HG03571 (cell line): ENCODE measurements around the gene BBIP1.

Source experiments
- ATAC-seq: cut with Tn5 transposase; IDR thresholded peaks from one replicate; pipeline ENCODE4 v1.9.1; 2021; ENCODE audit not compliant: unreplicated experiment

The BBIP1 gene

GRCh38 chr10:110864662-110865140 is 54.3 kb downstream of the BBIP1 start:
- peak; percentile 49 for ATAC-seq

DNA sequence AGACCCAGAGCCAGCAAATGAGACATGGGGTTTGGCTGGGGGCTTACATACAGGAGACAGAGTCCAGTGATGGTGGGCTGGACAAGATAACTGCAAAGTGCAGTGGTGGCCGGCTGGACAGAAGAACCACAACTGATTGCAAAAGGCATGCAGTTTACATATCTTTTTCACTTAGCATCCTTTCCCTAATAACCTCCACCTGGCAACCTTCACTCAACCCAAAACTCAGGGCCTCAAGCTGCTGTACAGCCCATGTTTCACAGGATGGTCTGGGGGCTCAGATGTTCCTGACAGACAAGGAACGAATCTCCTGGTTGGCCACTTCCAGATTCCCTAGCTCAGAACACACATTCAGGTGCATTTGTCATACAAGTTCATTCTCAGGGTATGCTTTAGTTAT is 55.0 kb downstream of the BBIP1 start:
- ATAC-seq: no peak

DNA sequence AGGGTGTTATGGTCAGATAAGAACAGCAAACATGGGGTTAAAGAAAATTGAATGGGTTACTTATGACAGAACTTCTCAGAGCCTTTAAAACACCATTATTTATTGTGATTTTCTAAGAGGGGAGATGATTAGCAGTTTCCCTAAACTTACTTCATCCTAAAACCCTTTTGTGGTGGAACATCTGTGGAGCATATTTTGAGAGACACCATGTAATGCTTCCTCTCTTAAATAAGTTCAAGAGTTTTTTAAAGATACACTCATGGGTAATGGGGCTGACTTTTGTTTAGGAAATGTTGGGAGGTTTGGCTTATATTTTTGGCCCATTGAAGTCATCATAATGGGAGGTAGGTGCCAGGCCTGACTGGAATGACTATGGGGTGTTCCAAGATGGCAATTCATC is 55.6 kb downstream of the BBIP1 start:
- no peak for ATAC-seq

DNA sequence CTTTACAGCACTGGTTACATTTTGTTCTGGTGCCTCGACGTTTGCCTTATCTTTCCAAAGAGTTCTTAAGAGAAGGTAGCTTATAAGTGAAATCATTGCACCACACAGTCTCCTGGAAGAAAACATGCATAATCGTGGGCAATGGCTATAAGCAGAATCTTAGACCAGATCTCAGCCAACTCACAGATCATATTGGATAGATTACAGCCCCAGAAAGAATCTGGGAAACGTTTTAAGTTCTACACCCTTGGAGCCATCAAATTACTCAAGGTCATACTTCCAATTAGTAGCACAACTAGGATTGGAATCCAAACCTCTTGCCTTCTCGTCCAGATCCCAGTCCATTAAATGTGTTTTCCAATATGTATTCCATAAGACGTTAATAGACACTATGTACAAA is 56.0 kb downstream of the BBIP1 start:
- no peak for ATAC-seq

DNA sequence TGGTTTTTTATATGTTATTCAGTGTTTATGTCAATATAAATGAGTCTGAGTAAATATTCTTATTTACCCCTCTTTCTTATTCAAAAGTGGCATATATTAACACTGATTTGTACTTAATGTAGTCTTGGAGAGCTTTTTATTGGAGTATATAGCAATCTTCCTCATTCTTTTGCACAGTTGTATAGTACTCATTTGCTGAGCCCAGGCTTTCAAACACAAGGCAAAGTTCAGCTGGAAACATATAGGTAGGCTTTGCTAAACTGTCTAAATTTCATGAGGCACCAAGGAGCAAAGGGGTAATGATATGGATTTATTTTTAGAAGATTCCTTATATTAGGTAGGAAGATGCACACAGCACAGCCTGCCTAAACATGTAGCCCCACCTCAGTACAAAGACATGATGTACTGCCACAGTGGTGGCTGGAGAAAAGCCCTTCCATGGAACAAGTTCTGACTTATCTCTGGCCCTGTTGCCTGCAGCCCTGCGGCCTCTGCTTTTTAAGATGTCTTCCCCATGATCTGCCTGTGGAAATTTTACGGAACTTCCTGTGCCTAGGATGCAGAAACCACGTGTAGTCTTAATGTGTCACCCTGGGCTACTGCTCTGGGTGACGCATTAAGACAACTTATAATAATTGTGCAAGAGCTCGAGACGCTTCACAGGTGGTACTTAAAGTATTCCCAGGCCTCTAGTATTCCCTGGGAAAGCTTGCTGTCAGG is 56.9 kb downstream of the BBIP1 start:
- no peak for ATAC-seq

- no peak for ATAC-seq
Observed at GRCh38 chr10:110861476-110861875, 57.5 kb downstream of the BBIP1 start.

DNA sequence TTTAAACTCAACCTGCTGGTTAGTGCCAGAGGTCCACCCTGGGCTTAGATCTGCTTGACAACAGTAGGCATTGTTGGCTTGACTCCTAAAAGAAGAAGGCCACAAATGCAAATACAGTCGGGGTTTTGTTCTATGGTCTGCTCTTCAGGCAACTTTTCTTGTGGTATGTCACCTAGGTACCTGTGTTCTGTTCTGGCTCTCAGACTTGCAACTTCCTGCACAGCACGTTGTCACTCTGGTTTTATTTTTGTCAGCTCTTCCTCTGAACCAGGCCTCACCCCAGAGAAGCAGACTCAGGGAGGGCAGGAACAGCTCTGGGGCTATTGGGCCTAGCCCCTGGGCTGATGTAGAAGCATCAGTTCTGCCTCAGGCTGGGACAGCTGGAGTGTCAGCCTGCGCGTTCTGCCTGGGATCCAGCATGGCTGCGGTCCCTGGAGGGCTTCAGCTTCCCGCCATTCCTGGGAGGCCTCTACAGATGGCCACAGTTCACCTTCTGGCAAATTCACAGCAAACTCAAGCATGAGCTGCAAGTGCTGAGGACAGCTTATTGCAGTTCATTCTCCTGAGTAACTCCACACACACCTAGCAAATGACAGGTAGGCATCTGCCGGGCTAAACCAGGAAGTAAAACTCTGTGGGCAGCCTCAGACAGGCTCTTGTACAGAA is 58.3 kb downstream of the BBIP1 start:
- ATAC-seq: peak; percentile 48

DNA sequence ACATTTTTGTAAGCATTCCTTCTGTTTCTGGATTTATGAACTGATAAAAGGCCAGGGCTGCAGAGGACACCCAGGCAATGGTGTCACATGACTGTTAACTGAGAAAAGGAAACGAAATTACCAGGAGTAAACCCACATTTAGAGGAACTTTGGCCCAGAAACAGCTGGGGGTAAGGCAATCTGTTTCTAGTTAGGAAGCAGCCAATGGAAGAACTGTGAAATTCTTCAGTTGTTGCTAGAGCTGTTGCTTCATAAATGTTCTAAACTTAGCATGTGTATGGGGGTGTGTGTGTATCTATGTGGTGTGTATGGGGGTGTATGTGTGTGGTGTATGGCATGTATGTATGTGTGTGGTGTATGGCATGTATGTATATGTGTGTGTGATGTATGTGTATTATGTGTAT is 59.0 kb downstream of the BBIP1 start:
- no peak for ATAC-seq

DNA sequence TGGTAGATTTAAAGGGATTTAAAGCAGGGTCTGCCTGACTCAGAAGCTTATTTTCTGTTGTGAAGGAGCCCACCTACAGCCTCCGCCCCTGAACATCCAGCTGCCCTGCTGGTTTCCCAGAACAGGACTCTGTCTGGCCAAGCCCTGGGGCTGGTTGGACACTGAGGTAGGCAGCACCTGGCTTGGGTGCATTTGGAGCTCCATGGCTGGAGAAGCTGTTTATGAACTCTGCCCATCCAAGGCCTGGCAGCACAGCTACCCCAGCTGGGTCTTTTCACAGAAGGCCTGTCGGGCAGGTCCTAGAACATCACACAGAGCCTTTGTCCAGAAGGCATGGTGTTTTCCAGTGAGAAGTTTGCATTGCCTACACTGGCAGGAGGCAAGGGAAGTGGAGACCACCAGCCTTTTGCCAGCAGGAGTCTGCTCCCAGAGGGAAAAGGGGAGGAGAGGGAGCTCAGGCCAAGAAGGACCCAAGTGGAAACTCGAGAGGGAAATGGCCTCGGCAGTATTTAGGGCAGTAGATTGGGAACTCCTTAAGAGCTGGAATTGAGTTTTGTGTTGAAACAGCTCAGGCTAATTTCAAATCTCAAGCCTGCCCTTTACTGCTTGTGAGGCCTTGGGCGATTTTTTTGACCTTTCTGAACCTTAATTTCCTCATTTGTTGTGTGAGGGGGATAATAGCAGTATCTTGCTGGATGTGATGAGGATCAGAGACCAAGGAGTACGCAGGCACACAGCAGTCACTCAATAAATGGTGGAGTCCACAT is 59.6 kb downstream of the BBIP1 start:
- no peak for ATAC-seq

DNA sequence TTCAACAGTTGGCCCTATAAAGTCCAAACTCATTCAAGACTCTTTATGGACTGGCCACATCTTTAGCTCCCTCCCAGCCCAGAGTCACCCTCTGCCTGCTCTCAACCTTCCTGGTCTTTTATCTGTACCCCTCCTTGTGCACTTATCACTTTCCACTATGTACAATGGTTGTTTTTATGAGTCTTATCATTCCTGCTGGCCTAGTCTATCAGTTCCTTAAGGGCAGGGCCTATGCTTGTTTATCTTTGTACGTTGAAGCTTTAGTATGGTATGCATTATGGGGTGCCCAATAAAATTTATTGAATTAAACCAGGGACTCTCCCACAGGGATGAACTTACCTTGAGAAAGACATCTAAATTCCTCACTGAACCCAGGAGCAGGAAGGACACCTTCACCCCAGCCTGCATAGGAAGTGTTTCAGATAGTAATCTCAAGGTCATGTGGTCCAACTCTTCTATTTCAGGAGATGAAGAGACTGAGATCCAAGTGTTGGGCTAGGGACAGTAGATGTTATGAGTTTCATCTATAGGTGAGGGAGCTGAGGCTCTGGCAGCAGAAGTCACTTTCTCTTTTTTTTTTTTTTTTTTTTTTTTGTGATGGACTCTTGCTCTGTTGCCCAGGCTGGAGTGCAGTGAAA is 60.6 kb downstream of the BBIP1 start:
- no peak for ATAC-seq

DNA sequence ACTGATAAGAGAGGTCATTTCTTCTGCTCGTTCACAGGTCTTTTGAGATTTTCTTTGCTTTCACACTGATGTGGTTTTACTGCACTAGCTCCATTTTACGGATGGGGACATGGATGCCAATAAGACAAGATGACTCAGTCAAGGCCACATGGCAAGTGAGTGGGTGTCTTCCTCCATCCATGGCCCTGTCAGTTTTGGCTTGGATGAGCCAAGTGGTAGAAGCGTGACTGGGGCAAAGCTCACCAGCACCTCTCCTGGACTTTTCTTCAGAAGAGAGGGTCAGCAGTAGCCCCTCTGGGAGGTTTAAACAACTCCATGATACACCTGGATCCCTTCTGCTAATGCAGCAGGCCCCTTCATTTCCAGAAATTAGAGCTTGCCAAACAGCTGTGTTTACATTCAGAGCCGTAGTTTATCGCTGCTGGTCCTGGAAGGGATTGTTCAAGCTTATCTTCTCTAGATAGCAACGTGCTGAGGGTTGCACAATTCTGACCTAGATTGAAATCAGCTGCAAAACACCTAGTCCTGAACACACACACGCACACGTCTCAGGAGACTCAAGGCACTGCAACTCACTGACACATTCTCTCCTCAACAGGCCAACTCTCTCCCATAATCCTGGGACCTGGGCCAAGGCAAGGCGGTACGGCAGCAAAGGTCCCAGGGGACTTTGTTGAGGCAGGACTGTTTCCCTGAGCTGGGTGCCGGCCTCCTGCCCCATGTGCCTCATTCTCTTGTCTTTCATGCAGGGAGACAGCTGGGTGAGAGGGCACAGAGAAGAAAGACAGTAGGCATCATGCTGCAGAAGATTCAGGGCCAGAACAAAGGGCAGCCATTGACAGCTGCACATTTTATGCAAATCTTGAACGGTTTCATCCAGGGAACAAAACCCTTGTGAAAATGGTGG is 61.5 kb downstream of the BBIP1 start:
- ATAC-seq: peak; percentile 37

DNA sequence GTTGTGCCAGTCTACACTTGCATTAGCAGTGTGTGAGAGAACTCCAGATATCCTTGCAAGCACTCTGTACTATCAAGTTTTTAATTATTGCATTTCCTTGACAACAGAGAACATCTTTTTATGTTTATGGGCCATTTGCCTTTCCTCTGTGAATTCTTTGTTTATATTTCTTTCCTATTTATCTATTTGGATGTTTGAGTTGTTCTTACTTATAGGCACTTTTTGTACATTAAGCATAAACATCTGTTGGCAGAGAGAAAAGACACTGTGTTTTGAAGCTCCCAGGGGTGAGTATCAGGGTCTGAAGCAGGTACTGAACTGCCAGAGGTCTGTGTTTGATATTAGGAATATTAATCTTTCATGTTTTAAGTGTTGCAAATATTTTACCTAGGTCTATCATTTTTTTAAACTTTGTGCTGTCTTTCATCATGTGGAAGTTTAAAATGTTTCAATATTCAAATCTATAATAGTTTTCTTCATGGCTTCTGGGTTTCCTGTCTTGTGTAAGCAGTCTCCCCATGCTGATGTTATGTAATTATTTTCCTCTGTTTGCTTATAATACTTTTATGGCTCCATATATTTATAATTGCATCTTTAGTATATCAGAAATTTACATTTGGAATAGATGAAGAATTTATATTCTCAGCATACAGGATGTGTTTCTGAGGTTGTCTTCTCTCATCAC is 64.9 kb downstream of the BBIP1 start:
- ATAC-seq: no peak

GRCh38 chr10:110852947-110853346 is 66.0 kb downstream of the BBIP1 start:
- ATAC-seq: no peak

- ATAC-seq: no peak
Observed at GRCh38 chr10:110852255-110852896, 66.6 kb downstream of the BBIP1 start.

- ATAC-seq: no peak
Observed at GRCh38 chr10:110851020-110851612, 67.9 kb downstream of the BBIP1 start.

- ATAC-seq: no peak
Observed at GRCh38 chr10:110850099-110850498, 68.9 kb downstream of the BBIP1 start.
